ENCODE data around the gene DDX54. TPM values are rescaled to one million over a fixed set of nuclear protein-coding genes. Genes with fewer than 3 reads are reported as not detected.

The DDX54 gene
- total RNA-seq, 1 donor from 2014 or later: 66.7 TPM

DNA sequence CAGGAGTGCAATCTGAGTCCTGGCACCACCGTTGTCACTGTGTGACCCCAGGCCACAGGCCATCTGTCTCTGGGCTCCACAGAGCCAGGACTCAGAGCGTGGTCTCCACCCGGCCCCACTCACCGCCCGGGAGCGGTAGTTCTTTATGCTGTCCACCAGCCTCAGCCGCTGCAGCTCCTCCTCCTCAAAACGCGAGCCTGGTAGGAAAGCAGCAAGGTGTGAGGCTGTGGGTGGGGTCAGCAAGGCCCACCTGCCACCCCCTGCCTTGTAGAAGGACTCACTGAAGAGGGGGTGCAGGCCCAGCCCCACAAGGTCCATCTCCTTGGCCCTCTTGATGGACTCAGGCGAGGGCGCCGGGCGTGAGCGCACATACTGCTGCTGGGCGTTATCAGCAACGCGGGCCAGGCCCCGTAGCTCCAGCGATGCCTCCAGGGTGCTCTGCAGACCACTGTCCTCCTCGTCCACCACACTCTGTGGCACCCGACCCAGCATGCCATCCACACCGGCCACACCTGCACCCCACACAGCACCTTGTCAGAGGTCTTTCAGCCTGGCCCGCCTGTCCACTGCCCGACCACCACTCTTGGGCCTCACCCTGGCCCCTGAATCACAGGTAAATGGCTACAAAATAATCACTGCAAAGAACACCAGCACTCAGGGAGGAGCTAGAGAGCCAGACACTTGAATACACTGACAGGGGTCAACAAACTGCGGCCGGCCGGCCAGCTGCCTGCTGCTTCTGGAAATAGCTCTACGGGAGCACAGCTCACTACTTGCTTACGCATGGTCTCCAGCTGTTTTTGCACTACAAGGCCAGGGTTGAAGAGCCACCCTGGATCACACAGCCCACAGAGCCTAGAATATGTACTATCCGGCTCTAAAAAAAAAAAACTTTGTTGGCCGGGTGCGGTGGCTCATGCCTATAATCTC lies 19.5 kb downstream of the DDX54 start:
- TF ChIP-seq, protein P1, sequence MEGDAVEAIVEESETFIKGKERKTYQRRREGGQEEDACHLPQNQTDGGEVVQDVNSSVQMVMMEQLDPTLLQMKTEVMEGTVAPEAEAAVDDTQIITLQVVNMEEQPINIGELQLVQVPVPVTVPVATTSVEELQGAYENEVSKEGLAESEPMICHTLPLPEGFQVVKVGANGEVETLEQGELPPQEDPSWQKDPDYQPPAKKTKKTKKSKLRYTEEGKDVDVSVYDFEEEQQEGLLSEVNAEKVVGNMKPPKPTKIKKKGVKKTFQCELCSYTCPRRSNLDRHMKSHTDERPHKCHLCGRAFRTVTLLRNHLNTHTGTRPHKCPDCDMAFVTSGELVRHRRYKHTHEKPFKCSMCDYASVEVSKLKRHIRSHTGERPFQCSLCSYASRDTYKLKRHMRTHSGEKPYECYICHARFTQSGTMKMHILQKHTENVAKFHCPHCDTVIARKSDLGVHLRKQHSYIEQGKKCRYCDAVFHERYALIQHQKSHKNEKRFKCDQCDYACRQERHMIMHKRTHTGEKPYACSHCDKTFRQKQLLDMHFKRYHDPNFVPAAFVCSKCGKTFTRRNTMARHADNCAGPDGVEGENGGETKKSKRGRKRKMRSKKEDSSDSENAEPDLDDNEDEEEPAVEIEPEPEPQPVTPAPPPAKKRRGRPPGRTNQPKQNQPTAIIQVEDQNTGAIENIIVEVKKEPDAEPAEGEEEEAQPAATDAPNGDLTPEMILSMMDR (IDR thresholded peaks at IDR 0.05; ENCODE audit: unreplicated experiment): no peak
- H3K9me3 Mint-ChIP-seq: no peaks in the 10 kb centered on the region
- no peaks in the 10 kb centered on the region for H3K4me1 Mint-ChIP-seq
- H3K27me3 Mint-ChIP-seq (ENCODE audit: low read depth): no peaks in the 10 kb centered on the region
- H3K4me3 Mint-ChIP-seq: no peak overlapping the region
- H3K36me3 Mint-ChIP-seq: peaks cover 35% of the 10 kb centered on the region
- DNase-seq (ENCODE audit: low spot score in 2 of 2, unreplicated experiment in 2 of 2): no peak
- H3K27ac Mint-ChIP-seq: no peak overlapping the region

DNA sequence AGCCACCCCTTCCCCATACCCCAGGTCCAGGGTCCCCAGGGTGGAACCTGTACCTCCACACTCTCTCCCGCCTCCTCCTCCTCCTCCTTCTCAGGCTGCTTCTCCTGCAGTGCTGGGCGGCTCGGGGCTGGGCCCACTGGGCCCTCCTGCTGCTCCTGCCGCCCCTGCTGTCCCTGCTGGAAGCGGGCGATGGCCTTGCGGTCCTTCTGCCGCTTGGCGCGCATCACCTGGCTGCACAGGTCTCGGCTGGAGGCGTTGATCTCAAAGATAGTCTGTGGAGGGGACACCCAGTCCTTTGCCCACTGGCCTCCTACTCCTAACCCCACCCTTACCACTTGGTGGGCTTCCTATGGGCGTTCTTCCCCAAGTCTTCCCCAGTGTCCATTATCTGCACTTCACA lies 21.3 kb downstream of the DDX54 start:
- Mint-ChIP-seq H3K27me3 (ENCODE audit: low read depth) (no peaks in the 10 kb centered on the region), H3K4me1 (no peaks in the 10 kb centered on the region), H3K27ac (no peak overlapping the region), H3K9me3 (no peaks in the 10 kb centered on the region), H3K4me3 (no peak overlapping the region), H3K36me3 (peaks cover 38% of the 10 kb centered on the region)
- TF ChIP-seq, protein P1 (IDR thresholded peaks at IDR 0.05; ENCODE audit: unreplicated experiment): no peak
- DNase-seq (ENCODE audit: low spot score in 2 of 2, unreplicated experiment in 2 of 2): no peak

DNA sequence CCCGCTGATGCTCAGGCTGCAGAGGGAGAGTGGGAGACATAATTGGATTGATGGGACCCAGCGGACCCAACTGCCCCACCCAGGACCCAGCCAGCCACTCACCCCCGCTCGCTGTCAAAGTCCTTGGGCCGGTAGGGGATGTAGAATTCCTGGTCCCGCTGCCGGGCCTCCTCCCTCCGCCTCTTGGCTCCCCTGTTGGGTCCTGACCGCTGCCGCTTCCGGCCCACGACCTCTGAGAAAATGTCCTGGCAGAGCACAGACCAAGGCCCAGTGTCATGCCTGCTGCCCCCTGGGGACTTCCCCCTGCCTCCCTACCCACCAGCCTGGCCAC lies 22.3 kb downstream of the DDX54 start:
- no peak for DNase-seq (ENCODE audit: low spot score in 2 of 2, unreplicated experiment in 2 of 2)
- peaks cover 36% of the 10 kb centered on the region for H3K36me3 Mint-ChIP-seq
- H3K27ac Mint-ChIP-seq: no peak overlapping the region
- no peaks in the 10 kb centered on the region for H3K4me1 Mint-ChIP-seq
- H3K27me3 Mint-ChIP-seq (ENCODE audit: low read depth): no peaks in the 10 kb centered on the region
- H3K4me3 Mint-ChIP-seq: no peak overlapping the region
- H3K9me3 Mint-ChIP-seq: no peaks in the 10 kb centered on the region
- TF ChIP-seq, protein P1 (IDR thresholded peaks at IDR 0.05; ENCODE audit: unreplicated experiment): no peak

DNA sequence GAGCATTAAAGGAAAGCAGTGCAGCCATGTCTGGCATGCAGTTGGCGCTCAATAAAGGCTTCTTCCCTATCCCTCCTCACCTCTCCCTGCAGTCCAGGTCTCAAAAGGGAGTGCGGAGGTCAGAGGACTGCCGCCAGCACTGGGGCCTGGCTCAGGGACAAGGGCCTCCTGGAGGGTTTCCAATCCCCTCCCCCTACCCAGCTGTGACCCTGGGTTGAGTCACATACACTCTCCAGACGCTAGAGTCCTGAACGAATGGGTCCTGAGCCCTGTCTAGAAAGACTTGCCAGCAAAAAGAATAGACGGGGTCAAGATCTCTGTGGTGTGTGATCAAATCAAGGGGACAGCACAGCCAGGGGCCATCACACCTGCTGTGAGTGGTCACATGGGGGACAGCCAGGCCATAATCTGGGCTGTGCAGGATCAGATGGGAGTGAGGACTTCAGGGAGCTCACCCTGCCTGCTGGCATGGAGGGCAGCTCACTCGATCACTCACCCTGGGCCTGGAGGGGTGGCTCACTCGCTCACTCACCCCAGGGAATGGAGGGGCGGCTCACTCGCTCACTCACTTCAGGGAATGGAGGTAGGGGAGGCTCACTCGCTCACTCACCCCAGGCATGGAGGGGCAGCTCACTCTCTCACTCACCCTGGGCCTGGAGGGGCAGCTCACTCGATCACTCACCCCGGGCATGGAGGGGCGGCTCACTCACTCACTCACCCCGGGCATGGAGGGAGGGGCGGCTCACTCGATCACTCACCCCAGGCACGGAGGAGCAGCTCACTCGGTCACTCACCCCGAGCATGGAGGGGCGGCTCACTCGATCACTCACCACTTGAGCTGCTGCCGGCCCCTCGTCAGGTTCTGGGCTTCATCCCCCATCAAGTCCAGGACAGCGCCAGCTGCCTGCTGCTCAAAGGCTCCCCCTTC lies 22.9 kb downstream of the DDX54 start:
- H3K27me3 Mint-ChIP-seq (ENCODE audit: low read depth): no peaks in the 10 kb centered on the region
- H3K4me3 Mint-ChIP-seq: no peak overlapping the region
- peaks cover 40% of the 10 kb centered on the region for H3K36me3 Mint-ChIP-seq

DNA sequence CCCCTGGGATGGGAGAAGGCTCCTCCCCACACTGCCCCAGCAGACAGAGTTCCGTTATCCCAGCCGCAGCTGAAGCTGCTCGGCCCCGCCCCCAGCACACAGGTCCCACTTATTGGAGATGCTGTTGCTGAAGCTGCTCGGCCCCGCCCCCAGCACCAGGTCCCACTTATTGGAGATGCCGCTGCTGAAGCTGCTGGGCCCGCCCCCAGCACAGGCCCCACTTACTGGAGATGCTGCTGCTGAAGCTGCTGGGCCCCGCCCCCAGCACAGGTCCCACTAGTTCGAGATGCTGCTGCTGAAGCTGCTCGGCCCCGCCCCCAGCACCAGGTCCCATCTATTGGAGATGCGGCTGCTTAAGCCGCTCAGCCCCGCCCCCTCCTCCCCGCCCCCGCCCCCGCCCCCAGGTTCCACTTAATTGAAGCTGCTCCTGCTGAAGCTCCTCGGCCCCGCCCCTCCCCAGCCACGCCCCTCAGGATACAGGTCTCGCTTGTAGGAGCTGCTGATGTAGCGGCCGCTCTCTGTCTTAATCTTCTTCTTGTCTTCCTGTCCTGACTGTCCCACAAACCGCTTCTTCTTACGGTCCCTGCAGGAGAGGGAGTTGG lies 23.8 kb downstream of the DDX54 start:
- no peak overlapping the region for H3K4me3 Mint-ChIP-seq

More for the DNA sequence above, 22.9 kb downstream of the DDX54 start:
- DNase-seq (ENCODE audit: low spot score in 2 of 2, unreplicated experiment in 2 of 2): no peak
- no peak overlapping the region for H3K27ac Mint-ChIP-seq
- TF ChIP-seq, protein P1 (IDR thresholded peaks at IDR 0.05; ENCODE audit: unreplicated experiment): no peak
- no peaks in the 10 kb centered on the region for H3K4me1 Mint-ChIP-seq
- H3K9me3 Mint-ChIP-seq: no peaks in the 10 kb centered on the region

More for the DNA sequence above, 23.8 kb downstream of the DDX54 start:
- no peak overlapping the region for H3K27ac Mint-ChIP-seq
- no peaks in the 10 kb centered on the region for H3K9me3 Mint-ChIP-seq
- no peak for DNase-seq (ENCODE audit: low spot score in 2 of 2, unreplicated experiment in 2 of 2)
- H3K36me3 Mint-ChIP-seq: peaks cover 42% of the 10 kb centered on the region
- TF ChIP-seq, protein P1 (IDR thresholded peaks at IDR 0.05; ENCODE audit: unreplicated experiment): no peak
- no peaks in the 10 kb centered on the region for H3K4me1 Mint-ChIP-seq
- peaks cover 4% of the 10 kb centered on the region for H3K27me3 Mint-ChIP-seq (ENCODE audit: low read depth)

All from mesothelial cell of epicardium (in vitro differentiated cells).